Activated T-cell treated with anti-CD3 and anti-CD28 coated beads for 1 hour (primary cell): ENCODE data around the gene NEURL1.
"Not testable (repeated sequence)": the region's sequence is repeated elsewhere in the genome, so short reads cannot be mapped to it uniquely, and the experiment has no call there.

Experiments
- DNase-seq: peaks from one replicate; pipeline ENCODE4 v3.0.0-alpha.2; 2020; ENCODE audit warnings: low read depth

NEURL1 gene

DNA sequence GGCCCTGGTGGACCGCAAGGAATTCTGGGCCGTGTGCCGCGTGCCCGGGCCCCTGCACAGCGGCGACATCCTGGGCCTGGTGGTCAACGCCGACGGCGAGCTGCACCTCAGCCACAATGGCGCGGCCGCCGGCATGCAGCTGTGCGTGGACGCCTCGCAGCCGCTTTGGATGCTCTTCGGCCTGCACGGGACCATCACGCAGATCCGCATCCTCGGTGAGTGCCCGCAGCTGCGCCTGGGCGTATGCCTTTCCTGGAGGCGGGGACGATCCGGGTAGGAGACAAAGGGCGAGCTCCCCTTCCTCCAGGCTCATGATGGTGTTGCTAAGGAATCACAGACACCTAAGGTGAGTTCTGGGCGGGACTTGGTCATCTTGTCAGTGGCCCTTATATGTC is 91.5 kb downstream of the NEURL1 start:
- DNase-seq: no peak

DNA sequence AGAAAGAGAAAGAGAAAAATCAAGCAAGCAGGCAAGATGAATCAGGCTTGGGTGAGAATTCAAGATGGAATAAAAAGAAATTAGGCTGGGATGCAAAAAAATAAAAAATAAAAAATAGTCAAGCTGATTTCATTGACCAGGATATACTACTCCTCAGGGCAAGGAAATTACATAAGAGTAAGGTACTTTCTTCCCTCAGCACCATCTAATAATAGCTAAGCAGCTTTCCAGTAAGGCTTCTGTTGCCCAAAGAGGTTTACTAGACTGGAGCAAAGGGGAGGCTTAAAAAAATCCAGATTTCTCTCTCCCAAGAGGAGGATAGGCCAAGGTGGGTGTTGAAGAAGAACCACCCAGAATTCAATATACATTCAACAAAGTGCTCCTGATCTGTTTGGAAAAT is 93.6 kb downstream of the NEURL1 start:
- no peak for DNase-seq

DNA sequence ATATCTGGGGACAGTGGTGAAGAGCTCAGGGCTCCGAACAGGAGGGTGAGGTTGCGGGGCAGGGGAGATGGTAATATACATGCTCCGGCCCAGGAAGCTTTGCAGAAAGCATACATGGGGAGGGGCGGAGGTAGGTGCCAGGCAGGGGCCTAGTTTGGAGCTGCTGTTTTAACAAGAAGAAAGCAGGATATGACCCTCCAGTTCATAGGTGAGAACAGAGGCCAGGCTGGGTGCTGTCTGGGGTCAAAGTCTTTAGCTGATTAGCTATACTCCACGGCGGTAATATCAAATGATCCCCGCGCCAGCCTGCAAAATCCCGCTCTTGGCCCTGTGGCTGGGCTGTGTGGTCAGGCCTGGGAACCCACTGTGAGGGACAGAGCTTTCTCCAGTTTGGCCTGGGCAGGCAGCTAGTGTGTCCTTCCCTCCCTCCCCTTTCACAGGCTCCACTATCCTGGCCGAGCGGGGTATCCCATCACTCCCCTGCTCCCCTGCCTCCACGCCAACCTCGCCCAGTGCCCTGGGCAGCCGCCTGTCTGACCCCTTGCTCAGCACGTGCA is 95.6 kb downstream of the NEURL1 start:
- DNase-seq: no peak

DNA sequence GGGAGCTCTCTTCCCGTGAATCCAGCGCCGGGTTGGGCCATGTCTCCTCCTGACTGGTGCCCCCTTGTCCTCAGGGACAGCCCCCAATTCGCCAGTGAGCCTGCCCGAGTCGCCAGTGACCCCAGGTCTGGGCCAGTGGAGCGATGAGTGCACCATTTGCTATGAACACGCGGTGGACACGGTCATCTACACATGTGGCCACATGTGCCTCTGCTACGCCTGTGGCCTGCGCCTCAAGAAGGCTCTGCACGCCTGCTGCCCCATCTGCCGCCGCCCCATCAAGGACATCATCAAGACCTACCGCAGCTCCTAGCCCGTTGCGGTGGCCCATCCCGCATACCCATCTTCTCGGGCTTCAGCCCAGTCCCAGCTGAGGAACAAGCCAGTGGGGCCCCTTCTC is 96.6 kb downstream of the NEURL1 start:
- DNase-seq: no peak

DNA sequence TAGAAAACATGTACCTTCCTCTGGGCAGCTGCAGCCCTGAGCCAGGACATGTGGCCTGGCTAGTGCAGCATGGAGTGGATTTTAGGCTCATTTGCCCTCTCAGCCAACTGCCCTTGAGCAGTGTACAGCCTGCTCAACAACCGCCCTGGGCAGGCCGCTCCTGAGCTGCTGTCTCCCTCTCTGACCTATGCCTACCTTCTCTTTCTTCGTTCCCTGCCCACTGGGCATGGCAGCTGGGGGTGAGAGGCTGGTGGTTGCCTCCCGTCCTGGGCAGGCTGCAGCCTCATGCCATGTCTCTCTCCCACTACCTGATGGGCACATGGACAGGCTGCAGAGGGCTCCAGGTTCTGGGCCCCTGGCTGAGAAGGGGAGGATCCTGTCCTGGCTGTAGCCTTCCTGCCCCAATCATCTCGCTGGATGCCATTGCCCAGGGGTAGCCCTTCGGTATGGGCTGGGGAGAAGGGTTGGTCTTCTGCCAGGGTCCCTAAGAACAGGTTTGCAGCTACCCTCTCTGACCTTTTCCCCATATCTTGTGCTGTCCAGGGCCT is 97.3 kb downstream of the NEURL1 start:
- DNase-seq: no peak

DNA sequence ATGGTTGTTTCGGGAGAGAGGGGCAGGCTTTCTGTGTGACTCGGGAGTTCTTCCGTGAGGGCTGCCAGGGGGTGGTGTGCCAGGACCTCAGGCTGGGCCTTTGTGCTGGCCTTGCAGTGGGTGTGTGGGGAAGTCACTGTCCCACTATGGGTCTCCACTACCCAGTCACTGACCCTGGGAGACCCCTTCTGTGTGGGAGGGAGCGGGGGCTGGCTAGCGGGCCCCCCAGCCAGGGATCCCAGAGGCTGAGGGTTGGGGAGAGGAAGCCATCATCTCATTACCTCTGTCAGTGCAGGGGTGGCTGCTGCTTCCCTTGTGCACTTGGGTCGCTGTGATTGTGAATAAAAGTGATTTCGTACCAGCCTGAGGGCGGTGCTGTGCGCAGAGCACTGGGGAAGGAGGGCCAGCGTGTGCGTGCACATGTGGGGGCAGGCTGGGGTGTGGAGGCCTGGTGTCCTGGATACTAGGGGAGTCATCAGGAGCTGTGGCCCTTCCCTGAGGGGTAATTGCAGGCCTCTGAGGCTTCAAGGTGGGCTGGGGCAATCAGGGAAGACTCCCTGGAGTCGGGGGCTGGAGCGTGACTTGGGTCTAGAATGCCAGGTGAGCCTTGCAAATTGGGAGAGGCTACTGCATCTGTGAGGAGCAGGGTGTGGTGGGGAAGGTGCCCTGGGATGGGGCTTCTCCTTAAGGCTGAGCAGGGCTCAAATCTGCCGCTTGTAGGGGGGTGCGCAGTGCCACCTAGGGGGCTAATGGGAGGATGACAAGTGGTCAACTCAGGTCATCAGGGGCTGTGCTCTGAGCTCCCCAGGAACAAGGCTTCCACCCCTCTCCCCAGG is 98.9 kb downstream of the NEURL1 start:
- DNase-seq: peak; percentile 27

DNA sequence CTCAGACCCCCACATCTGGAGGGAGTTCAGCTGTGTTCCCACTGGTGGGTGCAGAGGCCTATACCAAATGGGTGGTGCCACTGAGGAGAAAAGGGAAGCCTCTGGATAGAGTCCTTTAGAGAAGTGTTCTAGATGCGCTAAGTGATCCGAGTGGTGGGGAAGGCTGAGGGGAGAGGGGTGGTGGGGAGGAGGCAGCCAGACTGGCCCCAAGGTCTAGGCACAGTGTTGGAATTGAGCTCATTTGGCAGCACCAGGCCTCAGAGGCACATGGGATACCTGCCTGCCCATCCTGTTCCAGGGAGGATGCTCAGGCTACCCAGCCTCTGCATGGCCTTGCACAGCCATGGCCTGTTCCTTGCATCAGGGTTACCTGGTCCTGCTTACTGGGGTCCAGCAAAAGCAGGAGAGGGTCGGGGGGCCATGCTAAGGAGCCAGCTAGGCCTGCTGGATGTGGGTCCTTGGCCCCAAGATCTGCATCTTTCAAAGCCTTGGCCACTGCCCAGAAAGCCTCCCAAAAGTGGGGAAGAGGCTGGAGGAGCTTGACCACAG is 99.6 kb downstream of the NEURL1 start:
- DNase-seq: no peak

DNA sequence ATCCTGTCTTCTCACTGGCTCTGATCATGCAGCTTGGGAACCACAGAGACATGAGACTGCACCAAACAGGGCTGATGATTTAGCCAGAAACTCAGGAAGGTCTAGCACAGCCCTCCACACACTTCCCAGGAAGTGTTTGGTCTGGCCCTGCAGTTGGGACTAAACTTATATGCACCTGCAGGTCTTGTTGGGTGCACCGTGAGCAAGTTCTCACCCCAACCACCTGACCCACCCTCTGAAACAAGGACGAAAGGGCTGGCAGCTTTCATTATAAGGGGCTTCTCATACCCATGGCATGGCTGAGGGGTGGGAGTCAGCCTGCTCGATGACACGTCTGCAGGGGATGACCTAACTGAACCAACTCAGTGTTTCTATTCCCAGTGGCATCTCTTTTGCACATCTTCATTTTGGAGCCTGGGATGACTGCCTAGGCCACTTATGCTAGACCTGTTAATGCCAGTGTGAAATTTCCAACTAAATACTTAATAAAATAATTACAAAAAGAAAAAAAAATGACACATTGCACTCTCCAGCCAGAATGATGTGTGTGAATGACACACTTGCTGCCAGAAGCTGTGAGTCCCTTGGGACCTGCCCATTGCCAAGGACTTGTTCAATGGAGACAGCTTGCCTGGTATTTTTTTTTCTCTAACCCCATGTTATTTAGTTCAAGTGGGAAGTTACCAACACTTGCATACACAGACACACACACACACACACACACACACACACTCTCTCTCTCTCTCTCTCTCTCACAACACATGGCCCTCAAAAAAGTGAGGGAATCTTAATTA is 102.6 kb downstream of the NEURL1 start:
- no peak for DNase-seq

DNA sequence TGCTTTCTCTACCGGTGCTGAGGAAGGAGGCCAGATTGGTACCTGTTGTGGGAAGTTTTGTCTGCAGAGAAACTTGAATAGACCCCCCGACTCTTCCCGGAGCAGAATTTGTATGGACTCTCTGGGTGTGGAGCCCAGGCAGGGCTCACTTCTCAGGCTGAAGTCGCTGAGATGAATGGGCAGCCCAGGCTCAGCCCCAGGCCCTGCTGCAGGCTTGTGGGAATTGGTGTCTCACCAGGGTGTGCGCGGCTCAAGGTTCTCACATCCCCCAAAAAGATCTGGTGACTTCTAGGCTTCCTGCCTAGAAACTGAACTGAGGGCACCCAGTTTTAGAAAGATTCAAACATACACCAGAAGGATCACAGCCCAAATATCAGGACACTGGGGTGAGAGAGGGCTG is 103.5 kb downstream of the NEURL1 start:
- DNase-seq: no peak

DNA sequence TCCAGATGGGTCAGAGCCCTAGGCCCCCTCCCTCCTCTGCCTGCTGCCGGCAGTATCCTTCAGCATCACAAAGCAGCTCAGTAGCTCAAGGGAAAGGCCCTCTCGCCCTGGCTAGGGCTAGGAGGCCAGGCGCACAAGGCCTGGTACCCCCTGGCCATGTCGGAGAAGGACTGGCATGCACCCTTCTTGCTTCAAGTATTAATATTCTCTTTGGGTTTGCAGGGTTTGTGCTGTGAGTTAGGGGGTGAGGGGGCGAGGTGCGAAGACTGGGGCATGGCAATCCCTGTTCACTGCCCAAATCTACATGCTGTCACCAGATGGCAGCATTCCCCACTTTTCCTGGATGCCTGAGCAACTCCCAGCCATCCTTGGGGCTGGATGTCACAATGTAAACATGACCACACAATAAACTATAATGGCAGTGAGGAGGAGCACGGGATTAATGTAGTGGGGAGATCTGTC is 105.2 kb downstream of the NEURL1 start:
- no peak for DNase-seq

DNA sequence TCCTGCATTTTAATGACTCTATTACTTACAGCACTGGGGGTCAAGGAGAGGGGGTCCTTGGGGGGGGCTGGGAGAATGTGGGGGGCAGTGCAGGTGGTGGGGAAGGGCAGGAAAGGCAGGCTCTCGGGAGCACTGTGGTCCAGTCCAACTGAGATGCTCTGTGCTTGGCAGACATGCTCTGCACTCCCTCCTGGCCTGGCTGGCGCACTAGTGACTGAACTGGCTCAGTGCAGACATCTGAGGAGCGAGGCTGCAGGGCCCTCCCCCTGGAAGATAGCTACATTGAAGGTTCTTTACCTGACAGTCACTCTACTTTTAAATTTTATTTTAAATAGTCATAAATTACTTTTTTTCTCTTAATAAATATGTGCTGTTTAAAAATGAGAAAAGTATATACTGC is 105.7 kb downstream of the NEURL1 start:
- no peak for DNase-seq

DNA sequence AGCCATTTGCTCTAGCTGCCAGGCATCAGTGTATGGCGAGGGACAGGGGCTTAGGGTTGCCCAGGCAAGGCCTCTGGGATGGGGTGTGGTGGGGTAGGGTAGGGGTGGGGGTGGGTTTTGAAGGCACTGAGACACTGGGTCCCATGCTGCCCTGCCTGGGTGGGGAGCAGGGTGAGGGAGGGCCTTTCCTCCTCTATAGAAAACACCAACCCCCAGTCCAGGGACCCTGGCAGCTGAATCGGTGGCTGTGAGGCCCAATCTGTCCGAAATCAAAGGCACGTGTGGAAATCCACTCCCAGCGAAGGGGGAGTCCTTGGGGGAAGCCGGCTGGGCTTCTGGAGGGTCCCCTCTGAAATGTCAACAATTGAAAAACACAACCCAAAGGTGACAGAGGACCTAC is 106.4 kb downstream of the NEURL1 start:
- DNase-seq: no peak

DNA sequence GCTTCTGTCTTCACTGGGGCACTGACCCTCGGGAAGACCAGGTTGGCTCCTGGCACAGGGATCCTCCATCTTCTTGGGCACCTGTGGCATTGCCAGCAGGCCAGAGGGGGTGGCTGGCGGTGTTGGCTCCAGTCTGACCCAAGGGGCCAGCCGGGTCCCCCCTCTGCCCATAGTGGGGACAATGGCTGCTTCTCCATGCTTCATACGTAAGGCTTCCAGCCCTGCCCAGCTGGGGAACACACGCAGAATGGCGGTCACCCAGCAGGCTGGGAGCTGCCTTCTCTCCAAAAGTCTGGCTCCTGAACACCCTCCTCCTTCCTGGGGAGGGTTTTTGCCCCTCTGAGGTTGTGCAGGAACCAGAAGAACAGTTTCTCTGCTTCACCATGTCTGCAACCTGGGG is 106.8 kb downstream of the NEURL1 start:
- no peak for DNase-seq

DNA sequence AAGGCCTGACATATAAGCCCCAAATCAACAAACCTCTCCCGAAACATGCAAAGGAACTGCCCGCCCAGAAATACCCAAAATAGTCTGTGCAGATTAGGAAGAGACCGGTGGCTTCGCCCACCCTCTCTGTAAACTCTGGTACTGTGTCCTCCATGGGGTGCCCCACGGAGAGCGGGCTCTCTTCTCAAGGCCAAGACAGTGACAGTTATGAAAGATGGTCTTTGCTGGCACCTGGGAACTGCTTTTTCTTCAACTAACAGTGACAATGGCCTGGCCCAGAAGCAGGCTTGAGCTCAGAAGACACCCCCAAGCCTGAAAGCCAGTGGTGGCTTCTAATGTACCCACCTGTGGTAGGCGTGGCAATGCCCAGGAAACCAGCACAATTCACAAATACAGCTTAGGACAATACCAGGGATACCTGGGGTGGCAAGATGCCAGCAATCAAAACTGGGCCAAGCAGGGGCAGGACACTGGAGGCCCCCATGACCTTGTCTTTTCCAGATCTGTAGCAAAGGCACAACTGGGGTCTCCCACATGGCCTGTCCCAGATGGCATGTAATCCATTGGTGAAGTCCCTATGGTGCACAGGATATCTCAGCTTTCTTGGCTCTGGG is 107.6 kb downstream of the NEURL1 start:
- DNase-seq: no peak

DNA sequence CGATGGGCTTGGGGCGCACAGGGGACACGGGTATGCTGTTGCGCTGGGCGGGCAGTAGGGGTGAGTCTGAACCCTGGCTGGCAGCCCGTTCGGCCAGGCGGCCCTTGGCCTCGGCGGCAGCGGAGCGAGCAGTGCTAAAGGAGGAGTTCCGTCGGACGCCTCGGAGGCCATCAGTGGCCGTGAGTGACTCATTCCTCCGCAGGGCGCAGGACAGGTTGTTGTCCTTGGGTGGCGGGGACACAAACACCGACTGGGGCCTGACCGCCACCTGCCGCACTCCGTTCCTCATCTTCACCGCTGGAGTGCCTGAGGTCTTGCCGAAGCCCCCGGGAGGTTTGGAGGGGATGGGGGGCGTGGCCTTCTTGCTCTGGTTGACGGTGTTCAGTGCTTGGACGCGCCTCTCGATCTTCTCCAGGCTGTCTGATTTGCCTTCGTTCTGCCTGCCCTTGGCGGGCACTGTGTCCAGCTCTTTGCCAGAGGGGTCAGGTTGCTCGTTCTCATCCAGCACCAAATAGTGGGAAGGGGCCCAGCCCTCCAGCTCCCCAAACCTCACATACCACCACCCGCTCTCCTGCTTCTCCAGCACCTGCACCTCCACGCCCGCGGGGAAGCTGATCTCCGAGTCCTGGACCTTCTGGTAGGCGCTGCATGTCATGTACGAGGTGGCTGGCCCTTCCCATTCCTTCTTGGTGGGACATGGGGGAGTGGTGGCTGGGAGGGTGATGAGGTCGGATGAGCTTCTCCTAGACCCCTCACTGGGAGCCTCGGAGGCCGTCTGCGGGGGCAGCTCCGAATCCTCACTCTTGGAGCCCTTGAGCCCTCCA is 108.7 kb downstream of the NEURL1 start:
- no peak for DNase-seq

DNA sequence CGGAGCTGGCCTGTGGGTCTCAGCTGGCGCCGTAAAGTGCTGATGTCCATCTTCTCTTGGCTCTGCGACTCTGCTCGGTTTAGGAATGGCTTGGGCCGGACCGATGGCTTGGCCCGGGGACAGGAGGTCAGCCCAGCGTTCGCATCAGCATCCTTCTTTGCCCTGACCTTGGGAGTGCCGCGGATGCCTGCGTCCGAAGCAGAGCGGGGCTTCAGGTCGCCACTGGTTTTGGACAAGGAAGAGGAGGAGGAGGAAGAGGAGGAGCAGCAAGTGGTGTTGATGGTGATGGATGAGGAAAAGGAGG is 109.3 kb downstream of the NEURL1 start:
- no peak for DNase-seq

DNA sequence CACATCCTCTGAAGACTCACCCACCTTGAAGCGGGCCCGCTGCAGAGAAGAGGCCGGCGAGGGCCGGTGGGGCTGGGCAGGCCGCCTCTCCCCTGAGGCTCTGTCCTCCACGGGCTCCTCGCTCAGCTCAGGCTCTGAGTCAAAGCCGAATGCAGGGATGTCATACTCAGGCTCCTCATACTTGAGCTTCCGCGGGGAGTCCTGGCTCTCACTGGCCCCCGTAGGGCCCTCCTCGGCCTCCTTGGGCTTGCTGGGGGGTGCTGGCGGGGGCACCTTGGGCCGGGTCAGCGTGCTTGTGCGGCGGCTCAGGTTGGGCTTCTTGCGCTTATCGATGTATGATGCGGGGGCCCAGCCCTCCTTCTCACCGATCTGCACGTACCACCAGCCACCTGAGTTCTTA is 109.9 kb downstream of the NEURL1 start:
- no peak for DNase-seq

DNA sequence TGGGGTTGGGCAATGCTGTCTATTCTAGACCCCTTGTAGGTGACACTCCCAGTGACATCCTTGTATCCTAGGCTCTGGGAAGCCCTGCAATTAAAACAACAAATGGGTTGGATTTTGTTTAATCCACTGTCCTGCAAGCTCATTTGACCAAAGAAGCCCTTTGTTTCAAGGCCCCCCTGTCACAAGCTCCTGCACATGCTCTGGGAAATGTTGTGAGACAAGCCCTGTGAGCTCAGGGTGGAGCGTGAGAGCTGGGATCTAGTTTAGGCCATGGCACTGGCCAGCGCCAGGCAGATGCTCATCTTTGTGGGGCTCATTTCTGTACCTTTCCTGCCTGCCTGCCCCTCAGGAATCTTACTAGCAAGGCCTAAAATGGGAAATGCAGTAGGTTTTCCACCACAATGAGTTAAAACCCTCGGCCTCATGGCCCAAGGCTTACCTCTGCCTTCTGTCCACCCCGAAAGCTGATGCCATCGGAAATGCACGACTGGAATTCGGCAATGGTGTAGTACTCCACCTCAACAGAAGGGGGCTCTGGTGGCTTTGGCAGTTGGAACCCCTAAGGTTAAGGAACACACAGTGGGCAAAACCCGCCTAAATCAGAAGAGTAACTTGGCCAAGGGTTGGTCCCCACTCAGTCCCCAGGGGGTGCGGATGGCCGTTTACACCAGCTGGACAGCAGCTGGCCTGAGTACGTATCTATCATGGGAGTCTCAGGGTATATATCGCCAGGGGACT is 112.0 kb downstream of the NEURL1 start:
- peak; percentile 26 for DNase-seq

DNA sequence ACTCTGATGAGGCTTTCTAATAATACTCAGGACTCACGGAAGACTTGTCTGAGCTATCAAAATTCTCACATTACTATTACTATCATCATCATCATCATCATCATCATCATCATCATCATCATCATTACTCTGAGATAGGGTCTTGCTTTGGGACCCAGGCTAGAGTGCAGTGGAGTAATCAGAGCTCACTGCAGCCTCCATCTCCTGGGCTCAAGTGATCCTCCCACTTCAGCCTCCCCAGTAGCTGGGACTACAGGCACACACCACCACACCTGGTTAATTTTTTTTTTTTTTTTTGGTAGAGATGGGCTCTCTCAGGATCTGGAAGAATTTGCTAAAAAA is 112.6 kb downstream of the NEURL1 start:
- DNase-seq: not testable (repeated sequence)

DNA sequence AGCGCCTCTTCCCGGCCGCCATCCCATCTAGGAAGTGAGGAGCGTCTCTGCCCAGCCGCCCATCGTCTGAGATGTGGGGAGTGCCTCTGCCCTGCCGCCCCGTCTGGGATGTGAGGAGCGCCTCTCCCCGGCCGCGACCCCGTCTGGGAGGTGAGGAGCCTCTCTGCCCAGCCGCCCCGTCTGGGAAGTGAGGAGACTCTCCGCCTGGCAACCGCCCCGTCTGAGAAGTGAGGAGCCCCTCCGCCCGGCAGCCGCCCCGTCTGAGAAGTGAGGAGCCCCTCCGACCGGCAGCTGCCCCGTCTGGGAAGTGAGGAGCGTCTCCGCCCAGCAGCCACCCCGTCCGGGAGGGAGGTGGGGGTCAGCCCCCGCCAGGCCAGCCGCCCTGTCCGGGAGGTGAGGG is 113.5 kb downstream of the NEURL1 start:
- DNase-seq: not testable (repeated sequence)

DNA sequence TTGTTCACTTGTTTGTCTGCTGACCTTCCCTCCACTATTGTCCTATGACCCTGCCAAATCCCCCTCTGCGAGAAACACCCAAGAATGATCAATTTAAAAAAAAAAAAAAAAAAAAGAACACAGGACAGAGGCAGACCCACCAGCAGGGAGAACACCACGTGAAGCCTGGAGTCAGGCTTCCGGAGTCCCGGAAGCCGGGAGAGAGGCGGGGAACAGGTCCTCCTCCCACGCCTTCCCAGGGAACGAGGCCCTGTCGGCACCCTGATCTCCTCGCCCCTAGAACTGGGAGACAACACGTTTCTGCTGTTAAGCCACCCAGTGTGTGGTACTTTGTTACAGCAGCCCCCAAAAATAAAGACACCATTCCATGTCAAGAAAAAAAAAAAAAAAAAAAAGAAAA is 114.6 kb downstream of the NEURL1 start:
- not testable (repeated sequence) for DNase-seq
